GM06990 (cell line): Measurements from ENCODE around the gene MRPL1.
"Not testable (repeated sequence)": the region's sequence is repeated elsewhere in the genome, so short reads cannot be mapped to it uniquely, and the experiment has no call there.

Source experiments
- DNase-seq: peaks from one replicate; pipeline ENCODE4 v3.0.0-alpha.2; 2011; ENCODE audit not compliant: insufficient read length; ENCODE audit errors: extremely low read depth
- H3K27me3 ChIP-seq: replicated peaks from 2 replicates; pipeline ENCODE4 v1.6.0; 2011; ENCODE audit warnings: low read length; ENCODE audit not compliant: control insufficient read depth, insufficient read depth
- H3K36me3 ChIP-seq: 2 replicates; pipeline ENCODE4 v1.5.1; 2011; ENCODE audit warnings: low read length; ENCODE audit not compliant: control insufficient read depth, insufficient read depth
- H3K4me3 ChIP-seq: replicated peaks from 2 replicates; pipeline ENCODE4 v1.5.1; 2011; ENCODE audit warnings: low read depth, mild to moderate bottlenecking, control low read depth, low read length
- CTCF ChIP-seq: IDR thresholded peaks from 2 replicates; pipeline ENCODE4 v1.5.1; 2011; ENCODE audit warnings: low read length, control low read depth, mild to moderate bottlenecking, inconsistent platforms; ENCODE audit not compliant: insufficient read depth, poor library complexity, severe bottlenecking

Gene MRPL1

GRCh38 chr4:77854431-77855111, 8.1 kb upstream of the MRPL1 start:
- TF ChIP-seq CTCF = no peak
- no peak for DNase-seq
- H3K36me3 ChIP-seq = no peaks in the 10 kb centered on the region
- no peak overlapping the region for H3K4me3 ChIP-seq
- H3K27me3 ChIP-seq = no peaks in the 10 kb centered on the region

GRCh38 chr4:77856152-77856551, 6.5 kb upstream of the MRPL1 start:
- H3K4me3 ChIP-seq = no peak overlapping the region
- H3K27me3 ChIP-seq = no peaks in the 10 kb centered on the region
- DNase-seq = no peak
- H3K36me3 ChIP-seq = no peaks in the 10 kb centered on the region
- TF ChIP-seq CTCF = no peak

GRCh38 chr4:77859256-77859655, 3.4 kb upstream of the MRPL1 start:
- Histone ChIP-seq H3K36me3 (no peaks in the 10 kb centered on the region), H3K27me3 (no peaks in the 10 kb centered on the region), H3K4me3 (no peak overlapping the region)
- no peak for DNase-seq
- no peak for TF ChIP-seq CTCF

- peak overlapping the region; percentile 87 for H3K4me3 ChIP-seq
Measured at GRCh38 chr4:77861495-77861894, 1.1 kb upstream of the MRPL1 start.

GRCh38 chr4:77863341-77863740, 711 bp downstream of the MRPL1 start:
- peak; percentile 18 for DNase-seq
- not testable (repeated sequence) for H3K27me3 ChIP-seq, H3K36me3 ChIP-seq
- peak overlapping the region; percentile 87 for H3K4me3 ChIP-seq

More at GRCh38 chr4:77861495-77861894, 1.1 kb upstream of the MRPL1 start:
- TF ChIP-seq CTCF = no peak
- no peak for DNase-seq
- H3K27me3 ChIP-seq = no peaks in the 10 kb centered on the region
- H3K36me3 ChIP-seq = no peaks in the 10 kb centered on the region

- Histone ChIP-seq H3K4me3 (no peak overlapping the region), H3K27me3 (no peaks in the 10 kb centered on the region), H3K36me3 (no peaks in the 10 kb centered on the region)
- no peak for DNase-seq
- TF ChIP-seq CTCF = no peak
Measured at GRCh38 chr4:77865259-77865658, 2.6 kb downstream of the MRPL1 start.
